HepG2 (cell line): Measurements from ENCODE around the gene TMEM80. TPM values are rescaled to one million over a fixed set of nuclear protein-coding genes. Genes with fewer than 3 reads are reported as not detected.

Experiments
- AGO1 ChIP-seq: fragments of 200-400 bp; formaldehyde crosslinking; IDR thresholded peaks from 2 replicates; pipeline ENCODE4 v1.6.1; 2017; ENCODE audit warnings: mild to moderate bottlenecking, low read depth, low read length, moderate library complexity; ENCODE audit not compliant: poor library complexity, severe bottlenecking
- ETS1 ChIP-seq: sonication (generic); formaldehyde crosslinking; IDR thresholded peaks from 2 replicates; pipeline ENCODE4 v1.4.0; 2020; ENCODE audit warnings: missing genetic modification reagents
- HNRNPH1 ChIP-seq: fragments of 200-400 bp; formaldehyde crosslinking; optimal IDR thresholded peaks from 2 replicates; pipeline ENCODE3; 2017; ENCODE audit warnings: mild to moderate bottlenecking, low read depth, low read length
- HNRNPK ChIP-seq: fragments of 200-400 bp; formaldehyde crosslinking; IDR thresholded peaks from 2 replicates; pipeline ENCODE4 v1.6.1; 2018; ENCODE audit warnings: low read length, low read depth, moderate library complexity, mild to moderate bottlenecking; ENCODE audit not compliant: poor library complexity, severe bottlenecking
- IRF2 ChIP-seq: IDR thresholded peaks from 2 replicates; pipeline ENCODE4 v1.6.1; 2018; ENCODE audit warnings: missing genetic modification reagents, missing compliant biosample characterization
- IRF9 ChIP-seq: sonication (generic); formaldehyde crosslinking; IDR thresholded peaks from 2 replicates; pipeline ENCODE4 v1.8.0; 2022; ENCODE audit warnings: missing genetic modification reagents, mild to moderate bottlenecking, borderline replicate concordance
- ISL2 ChIP-seq: sonication (generic); formaldehyde crosslinking; IDR thresholded peaks from 2 replicates; pipeline ENCODE4 v1.5.0; 2020; ENCODE audit warnings: missing genetic modification reagents
- MAZ ChIP-seq, 2 experiments: sonication (generic) in 1 of 2; formaldehyde crosslinking in 1 of 2; IDR thresholded peaks; 2 replicates each; pipeline versions ENCODE4 v1.5.0 to v1.6.1; 2012 to 2020; ENCODE audit warnings: low read depth in 2 of 2, mild to moderate bottlenecking in 2 of 2, borderline replicate concordance in 1 of 2, improper control_type of control experiment in 1 of 2, low read length in 1 of 2, missing genetic modification reagents in 1 of 2, moderate library complexity in 1 of 2
- SATB2 ChIP-seq: sonication (generic); formaldehyde crosslinking; IDR thresholded peaks from 2 replicates; pipeline ENCODE4 v1.5.0; 2020; ENCODE audit warnings: missing genetic modification reagents
- TCF7 ChIP-seq: sonication (generic); IDR thresholded peaks from 2 replicates; pipeline ENCODE4 v1.6.1; 2016; ENCODE audit warnings: antibody characterized with exemption, low read depth
- THAP9 ChIP-seq: sonication (generic); formaldehyde crosslinking; IDR thresholded peaks from 2 replicates; pipeline ENCODE4; 2020; ENCODE audit warnings: missing genetic modification reagents, mild to moderate bottlenecking, borderline replicate concordance
- TSC22D2 ChIP-seq: sonication (generic); formaldehyde crosslinking; IDR thresholded peaks from 2 replicates; pipeline ENCODE4 v1.5.1; 2020; ENCODE audit warnings: missing genetic modification reagents, mild to moderate bottlenecking, borderline replicate concordance
- WIZ ChIP-seq: sonication (generic); formaldehyde crosslinking; IDR thresholded peaks from 2 replicates; pipeline ENCODE4 v1.5.1; 2020; ENCODE audit warnings: mild to moderate bottlenecking, missing genetic modification reagents
- ZIK1 ChIP-seq: sonication (generic); formaldehyde crosslinking; IDR thresholded peaks from 2 replicates; pipeline ENCODE4 v1.5.0; 2020; ENCODE audit warnings: mild to moderate bottlenecking, low read depth, missing genetic modification reagents, borderline replicate concordance
- ZMYM3 ChIP-seq: sonication (generic); formaldehyde crosslinking; IDR thresholded peaks from 2 replicates; pipeline ENCODE4 v1.5.1; 2020; ENCODE audit warnings: mild to moderate bottlenecking, missing genetic modification reagents
- ZNF251 ChIP-seq: sonication (generic); formaldehyde crosslinking; IDR thresholded peaks from 2 replicates; pipeline ENCODE4 v1.9.0; 2021; ENCODE audit warnings: mild to moderate bottlenecking, missing genetic modification reagents
- ZNF513 ChIP-seq: sonication (generic); formaldehyde crosslinking; conservative IDR thresholded peaks from 2 replicates; pipeline ENCODE4 v1.5.0; 2020; ENCODE audit warnings: missing genetic modification reagents
- ZNF703 ChIP-seq: sonication (generic); formaldehyde crosslinking; IDR thresholded peaks from 2 replicates; pipeline ENCODE4 v1.5.1; 2020; ENCODE audit warnings: missing genetic modification reagents, mild to moderate bottlenecking, moderate library complexity, borderline replicate concordance
- ZNF740 ChIP-seq: sonication (generic); formaldehyde crosslinking; IDR thresholded peaks from 2 replicates; pipeline ENCODE4 v1.4.0; 2020; ENCODE audit warnings: missing genetic modification reagents
- ZNF850 ChIP-seq: sonication (generic); formaldehyde crosslinking; conservative IDR thresholded peaks from 2 replicates; pipeline ENCODE4 v1.9.0; 2021; ENCODE audit warnings: mild to moderate bottlenecking, missing genetic modification reagents
- polyA plus RNA-seq, 8 experiments: library from polyadenylated mRNA; depleted of rRNA in 3 of 8; stranded (reverse) in 7 of 8; unstranded in 1 of 8; fragments of >200 nt; fragmentation: Illumina TruSeq in 4 of 8; extraction: Trizol in 4 of 8; gene quantifications; 2 replicates each; pipeline versions ENCODE4 v1.2.1 to v1.2.3, GENCODE V29; 2011 to 2016; ENCODE audit warnings: low read depth in 4 of 8, missing spikeins in 1 of 8, mixed read lengths in 1 of 8; ENCODE audit not compliant: insufficient read depth in 1 of 8
- total RNA-seq, 5 experiments: library from RNA; depleted of rRNA; stranded (reverse); fragments of >200 nt; fragmentation: Illumina TruSeq; extraction: Trizol; gene quantifications; 2 replicates each; pipeline ENCODE4 v1.2.3, GENCODE V29; 2016; ENCODE audit warnings: low read depth in 1 of 5

The TMEM80 gene
- total and polyA plus RNA-seq, 2 of the 13 experiments (the other 11 are each of a cell fraction or from before 2014, with no cell fraction given), result 5.6 to 17.1 TPM

GRCh38 chr11:695538-696248, at the start of gene TMEM80 (continued):
- TF ChIP-seq IRF9, result peak; percentile 83; the same call in 1 of the 2 replicates
- peak; percentile 54 for TF ChIP-seq HNRNPK
- TF ChIP-seq ZIK1 (CRISPR knock-in tag), result peak; percentile 46; the same call in 1 of the 2 replicates
- no peak for TF ChIP-seq HNRNPH1
- peak; percentile 49; the same call in 1 of the 2 replicates for TF ChIP-seq THAP9 (CRISPR knock-in tag)
- peak; percentile 99 for TF ChIP-seq AGO1
- no peak for TF ChIP-seq TCF7
- TF ChIP-seq IRF2 (CRISPR knock-in tag), result no peak
- TF ChIP-seq ZNF513 (CRISPR knock-in tag), result no peak
- no peak for TF ChIP-seq ETS1 (CRISPR knock-in tag)
- no peak for TF ChIP-seq ZMYM3 (CRISPR knock-in tag)
- TF ChIP-seq SATB2 (CRISPR knock-in tag), result peak; percentile 71; the same call in 1 of the 2 replicates
- peak; percentile 51; the same call in 1 of the 2 replicates for TF ChIP-seq ZNF850 (CRISPR knock-in tag)
- TF ChIP-seq ISL2 (CRISPR knock-in tag), result peak; percentile 25; the same call in 1 of the 2 replicates
- TF ChIP-seq TSC22D2 (CRISPR knock-in tag), result no peak
- peak; percentile 55; the same call in 1 of the 2 replicates for TF ChIP-seq WIZ (CRISPR knock-in tag)
- no peak for TF ChIP-seq ZNF740 (CRISPR knock-in tag)
- TF ChIP-seq MAZ (IDR thresholded peaks at IDR 0.05; ENCODE audit: borderline replicate concordance, low read depth, low read length), result no peak
- peak; percentile 94 for TF ChIP-seq MAZ (CRISPR knock-in tag; IDR thresholded peaks at IDR 0.05; ENCODE audit: low read depth)
- 0 out of 2 replicates have a peak, but pooled peaks have one; percentile 27 for TF ChIP-seq ZNF703 (CRISPR knock-in tag)
- no peak for TF ChIP-seq ZNF251 (CRISPR knock-in tag)
